HepG2 (cell line): Measurements from ENCODE around the gene ABCD1.
"Not testable (repeated sequence)": the region's sequence is repeated elsewhere in the genome, so short reads cannot be mapped to it uniquely, and the experiment has no call there.

Experiments
- AFF4 ChIP-seq: sonication (generic); formaldehyde crosslinking; IDR thresholded peaks from 2 replicates; pipeline ENCODE4 v1.4.0; 2020; ENCODE audit warnings: missing genetic modification reagents
- CBX2 ChIP-seq, 2 experiments: fragments of 200-600 bp in 1 of 2; sonication (generic); formaldehyde crosslinking in 1 of 2; IDR thresholded peaks; 2 replicates each; pipeline versions ENCODE4 v1.7.0 to v1.8.1; 2018 to 2022; ENCODE audit warnings: low read depth in 2 of 2, low read length in 1 of 2, mild to moderate bottlenecking in 1 of 2, missing genetic modification reagents in 1 of 2
- ELF3 ChIP-seq: IDR thresholded peaks from 2 replicates; pipeline ENCODE4 v1.6.1; 2016; ENCODE audit warnings: missing genetic modification reagents, missing compliant biosample characterization
- EP300 ChIP-seq, 3 experiments: sonication (generic) in 1 of 3; formaldehyde crosslinking in 1 of 3; IDR thresholded peaks; 2 replicates each; pipeline versions ENCODE4 v1.5.1 to v1.6.1; 2011 to 2020; ENCODE audit warnings: low read depth in 2 of 3, low read length in 2 of 3, borderline replicate concordance in 1 of 3, improper control_type of control experiment in 1 of 3, mild to moderate bottlenecking in 1 of 3, missing genetic modification reagents in 1 of 3, moderate library complexity in 1 of 3
- RNF219 ChIP-seq: sonication (generic); formaldehyde crosslinking; IDR thresholded peaks from 2 replicates; pipeline ENCODE4 v1.5.0; 2020; ENCODE audit warnings: mild to moderate bottlenecking, missing genetic modification reagents
- ZHX1 ChIP-seq: sonication (generic); formaldehyde crosslinking; IDR thresholded peaks from 2 replicates; pipeline ENCODE4 v1.8.1; 2022; ENCODE audit warnings: low read depth, mild to moderate bottlenecking, missing genetic modification reagents
- ZNF12 ChIP-seq: sonication (generic); formaldehyde crosslinking; IDR thresholded peaks from 2 replicates; pipeline ENCODE4 v1.5.0; 2020; ENCODE audit warnings: missing genetic modification reagents
- TF ChIP-seq, protein P1 (sequence below): sonication (generic); formaldehyde crosslinking; IDR thresholded peaks from 2 replicates; pipeline ENCODE4 v1.5.0; 2020; ENCODE audit warnings: mild to moderate bottlenecking, missing genetic modification reagents, moderate library complexity
- TF ChIP-seq, protein P2 (sequence below): sonication (generic); formaldehyde crosslinking; IDR thresholded peaks from 2 replicates; pipeline ENCODE4 v1.4.0; 2020; ENCODE audit warnings: missing genetic modification reagents

GRCh38 chrX:153696538-153696937 is 28.1 kb upstream of the ABCD1 start:
- not testable (repeated sequence) for TF ChIP-seq RNF219 (CRISPR knock-in tag); ZNF12 (CRISPR knock-in tag); CBX2 (IDR thresholded peaks at IDR 0.05; ENCODE audit: low read depth, low read length); CBX2 (CRISPR knock-in tag; IDR thresholded peaks at IDR 0.05; ENCODE audit: low read depth); ZHX1 (CRISPR knock-in tag); AFF4 (CRISPR knock-in tag); EP300 (IDR thresholded peaks at IDR 0.05; ENCODE audit: low read depth in 2 of 2, low read length in 2 of 2); EP300 (CRISPR knock-in tag; IDR thresholded peaks at IDR 0.05; ENCODE audit: borderline replicate concordance); ELF3 (CRISPR knock-in tag)
- TF ChIP-seq, protein P1, sequence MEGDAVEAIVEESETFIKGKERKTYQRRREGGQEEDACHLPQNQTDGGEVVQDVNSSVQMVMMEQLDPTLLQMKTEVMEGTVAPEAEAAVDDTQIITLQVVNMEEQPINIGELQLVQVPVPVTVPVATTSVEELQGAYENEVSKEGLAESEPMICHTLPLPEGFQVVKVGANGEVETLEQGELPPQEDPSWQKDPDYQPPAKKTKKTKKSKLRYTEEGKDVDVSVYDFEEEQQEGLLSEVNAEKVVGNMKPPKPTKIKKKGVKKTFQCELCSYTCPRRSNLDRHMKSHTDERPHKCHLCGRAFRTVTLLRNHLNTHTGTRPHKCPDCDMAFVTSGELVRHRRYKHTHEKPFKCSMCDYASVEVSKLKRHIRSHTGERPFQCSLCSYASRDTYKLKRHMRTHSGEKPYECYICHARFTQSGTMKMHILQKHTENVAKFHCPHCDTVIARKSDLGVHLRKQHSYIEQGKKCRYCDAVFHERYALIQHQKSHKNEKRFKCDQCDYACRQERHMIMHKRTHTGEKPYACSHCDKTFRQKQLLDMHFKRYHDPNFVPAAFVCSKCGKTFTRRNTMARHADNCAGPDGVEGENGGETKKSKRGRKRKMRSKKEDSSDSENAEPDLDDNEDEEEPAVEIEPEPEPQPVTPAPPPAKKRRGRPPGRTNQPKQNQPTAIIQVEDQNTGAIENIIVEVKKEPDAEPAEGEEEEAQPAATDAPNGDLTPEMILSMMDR (CRISPR knock-in tag), result not testable (repeated sequence)
- TF ChIP-seq, protein P2, sequence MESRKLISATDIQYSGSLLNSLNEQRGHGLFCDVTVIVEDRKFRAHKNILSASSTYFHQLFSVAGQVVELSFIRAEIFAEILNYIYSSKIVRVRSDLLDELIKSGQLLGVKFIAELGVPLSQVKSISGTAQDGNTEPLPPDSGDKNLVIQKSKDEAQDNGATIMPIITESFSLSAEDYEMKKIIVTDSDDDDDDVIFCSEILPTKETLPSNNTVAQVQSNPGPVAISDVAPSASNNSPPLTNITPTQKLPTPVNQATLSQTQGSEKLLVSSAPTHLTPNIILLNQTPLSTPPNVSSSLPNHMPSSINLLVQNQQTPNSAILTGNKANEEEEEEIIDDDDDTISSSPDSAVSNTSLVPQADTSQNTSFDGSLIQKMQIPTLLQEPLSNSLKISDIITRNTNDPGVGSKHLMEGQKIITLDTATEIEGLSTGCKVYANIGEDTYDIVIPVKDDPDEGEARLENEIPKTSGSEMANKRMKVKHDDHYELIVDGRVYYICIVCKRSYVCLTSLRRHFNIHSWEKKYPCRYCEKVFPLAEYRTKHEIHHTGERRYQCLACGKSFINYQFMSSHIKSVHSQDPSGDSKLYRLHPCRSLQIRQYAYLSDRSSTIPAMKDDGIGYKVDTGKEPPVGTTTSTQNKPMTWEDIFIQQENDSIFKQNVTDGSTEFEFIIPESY, result not testable (repeated sequence)
